Fibroblast of lung (primary cell): ENCODE results near the gene SLC7A5. TPM values are rescaled to one million over a fixed set of nuclear protein-coding genes. Genes with fewer than 3 reads are reported as not detected.
"Not testable (repeated sequence)": the region's sequence is repeated elsewhere in the genome, so short reads cannot be mapped to it uniquely, and the experiment has no call there.

Experiments used
- DNase-seq, 2 donors: peaks; one replicate each; pipeline versions ENCODE4 v3.0.0 to v3.0.0-alpha.2; 2010; ENCODE audit warnings: low read depth in 2 of 2
- H2AFZ ChIP-seq: 2 replicates; pipeline ENCODE4 v1.5.1; 2012; ENCODE audit warnings: low read length, control low read depth, inconsistent platforms
- H3K27ac ChIP-seq: 2 replicates; pipeline ENCODE4 v1.5.1; 2011; ENCODE audit warnings: low read length, control low read depth; ENCODE audit not compliant: insufficient read depth
- H3K27me3 ChIP-seq: 2 replicates; pipeline ENCODE4 v1.5.1; 2011; ENCODE audit warnings: mild to moderate bottlenecking, low read length; ENCODE audit not compliant: control insufficient read depth, insufficient read depth
- H3K36me3 ChIP-seq: 2 replicates; pipeline ENCODE4 v1.5.1; 2011; ENCODE audit warnings: low read length; ENCODE audit not compliant: control insufficient read depth, insufficient read depth
- H3K4me1 ChIP-seq: 2 replicates; pipeline ENCODE4 v1.5.1; 2011; ENCODE audit warnings: low read length; ENCODE audit not compliant: control insufficient read depth, insufficient read depth; ENCODE audit errors: extremely low read depth
- H3K4me2 ChIP-seq: 2 replicates; pipeline ENCODE4 v1.5.1; 2011; ENCODE audit warnings: low read length, control low read depth; ENCODE audit not compliant: insufficient read depth; ENCODE audit errors: extremely low read depth
- H3K4me3 ChIP-seq, 4 experiments: fragments of 200-600 bp in 1 of 4; sonication (generic) in 1 of 4; replicated peaks in 1 of 4; 2 replicates each; pipeline ENCODE4 v1.5.1; 2011 to 2016; ENCODE audit warnings: low read length in 4 of 4, low read depth in 3 of 4, mild to moderate bottlenecking in 3 of 4, control low read depth in 2 of 4, inconsistent platforms in 1 of 4, mixed read lengths in 1 of 4; ENCODE audit not compliant: insufficient read depth in 1 of 4; ENCODE audit errors: control extremely low read depth in 1 of 4
- H3K79me2 ChIP-seq: 2 replicates; pipeline ENCODE4 v1.5.1; 2012; ENCODE audit warnings: mild to moderate bottlenecking, low read length, inconsistent platforms; ENCODE audit not compliant: control insufficient read depth, insufficient read depth
- H3K9ac ChIP-seq: 2 replicates; pipeline ENCODE4 v1.5.1; 2011; ENCODE audit warnings: mild to moderate bottlenecking, low read length, control low read depth; ENCODE audit not compliant: insufficient read depth
- H3K9me3 ChIP-seq: 2 replicates; pipeline ENCODE4 v1.5.1; 2012; ENCODE audit warnings: low read depth, low read length; ENCODE audit not compliant: control insufficient read depth, insufficient read depth
- H4K20me1 ChIP-seq: 2 replicates; pipeline ENCODE4 v1.5.1; 2011; ENCODE audit warnings: low read length; ENCODE audit not compliant: control insufficient read depth, insufficient read depth; ENCODE audit errors: extremely low read depth
- EZH2 ChIP-seq: IDR thresholded peaks from 2 replicates; pipeline ENCODE4 v1.5.1; 2012; ENCODE audit warnings: low read length, control low read depth, mild to moderate bottlenecking; ENCODE audit errors: missing control alignments
- polyA plus RNA-seq, 2 donors: library from polyadenylated mRNA; depleted of rRNA in 1 of 2; stranded (reverse) in 1 of 2; unstranded in 1 of 2; fragments of >200 nt; gene quantifications; 2 replicates each; pipeline ENCODE4 v1.2.1, GENCODE V29; 2011 to 2012; ENCODE audit warnings: missing spikeins in 1 of 2
- total RNA-seq: library from RNA; depleted of rRNA; stranded (reverse); fragments of >200 nt; gene quantifications from 2 replicates; pipeline ENCODE4 v1.2.1, GENCODE V29; 2014
- TF ChIP-seq, protein P1 (sequence below), 2 donors: IDR thresholded peaks in 1 of 2; conservative IDR thresholded peaks in 1 of 2; 1 replicate in 1 of 2; 2 replicates in 1 of 2; pipeline ENCODE4 v1.5.1; 2011 to 2012; ENCODE audit warnings: low read length in 2 of 2, control low read depth in 1 of 2, inconsistent platforms in 1 of 2, low read depth in 1 of 2, mild to moderate bottlenecking in 1 of 2

Gene SLC7A5
- total and polyA plus RNA-seq, 2 donors (not counting 1 experiment from before 2014, with no cell fraction given), result 5.2 to 38.3 TPM

DNA sequence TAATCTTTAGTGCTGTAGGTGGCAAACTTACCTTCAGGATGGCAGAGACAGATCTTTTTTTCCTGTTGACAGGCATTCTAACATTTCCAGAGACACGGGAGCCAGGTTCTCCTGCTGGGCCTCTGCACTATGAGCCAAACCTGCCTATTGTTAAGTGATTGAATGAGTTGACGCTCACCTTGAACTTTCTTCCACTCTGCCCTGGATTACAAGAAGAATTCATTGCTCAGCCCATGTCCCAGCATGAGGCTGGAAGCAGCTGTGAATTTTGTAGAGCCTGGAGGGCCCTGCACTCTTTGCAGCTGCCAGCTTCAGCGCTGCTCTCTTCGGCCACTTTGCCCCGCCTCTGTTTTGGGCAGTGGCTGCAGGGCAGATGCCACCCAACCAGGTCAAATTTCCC lies 9.4 kb upstream of the SLC7A5 start:
- H3K4me1 ChIP-seq, result no peaks in the 10 kb centered on the region
- H2AFZ ChIP-seq, result no peak overlapping the region
- H4K20me1 ChIP-seq, result no peaks in the 10 kb centered on the region
- H3K9ac ChIP-seq, result no peak overlapping the region
- H3K9me3 ChIP-seq, result no peaks in the 10 kb centered on the region
- no peak overlapping the region for H3K27ac ChIP-seq
- no peak overlapping the region for H3K4me2 ChIP-seq
- H3K4me3 ChIP-seq, result no peak overlapping the region
- H3K27me3 ChIP-seq, result peaks cover 10% of the 10 kb centered on the region
- H3K36me3 ChIP-seq, result no peaks in the 10 kb centered on the region
- no peak for DNase-seq
- TF ChIP-seq EZH2, result no peak
- TF ChIP-seq, protein P1, sequence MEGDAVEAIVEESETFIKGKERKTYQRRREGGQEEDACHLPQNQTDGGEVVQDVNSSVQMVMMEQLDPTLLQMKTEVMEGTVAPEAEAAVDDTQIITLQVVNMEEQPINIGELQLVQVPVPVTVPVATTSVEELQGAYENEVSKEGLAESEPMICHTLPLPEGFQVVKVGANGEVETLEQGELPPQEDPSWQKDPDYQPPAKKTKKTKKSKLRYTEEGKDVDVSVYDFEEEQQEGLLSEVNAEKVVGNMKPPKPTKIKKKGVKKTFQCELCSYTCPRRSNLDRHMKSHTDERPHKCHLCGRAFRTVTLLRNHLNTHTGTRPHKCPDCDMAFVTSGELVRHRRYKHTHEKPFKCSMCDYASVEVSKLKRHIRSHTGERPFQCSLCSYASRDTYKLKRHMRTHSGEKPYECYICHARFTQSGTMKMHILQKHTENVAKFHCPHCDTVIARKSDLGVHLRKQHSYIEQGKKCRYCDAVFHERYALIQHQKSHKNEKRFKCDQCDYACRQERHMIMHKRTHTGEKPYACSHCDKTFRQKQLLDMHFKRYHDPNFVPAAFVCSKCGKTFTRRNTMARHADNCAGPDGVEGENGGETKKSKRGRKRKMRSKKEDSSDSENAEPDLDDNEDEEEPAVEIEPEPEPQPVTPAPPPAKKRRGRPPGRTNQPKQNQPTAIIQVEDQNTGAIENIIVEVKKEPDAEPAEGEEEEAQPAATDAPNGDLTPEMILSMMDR (conservative IDR thresholded peaks at IDR 0.05 in 1 of 2, IDR thresholded peaks at IDR 0.05 in 1 of 2; ENCODE audit: low read depth in 1 of 2, low read length in 2 of 2), result no peak
- no peaks in the 10 kb centered on the region for H3K79me2 ChIP-seq

DNA sequence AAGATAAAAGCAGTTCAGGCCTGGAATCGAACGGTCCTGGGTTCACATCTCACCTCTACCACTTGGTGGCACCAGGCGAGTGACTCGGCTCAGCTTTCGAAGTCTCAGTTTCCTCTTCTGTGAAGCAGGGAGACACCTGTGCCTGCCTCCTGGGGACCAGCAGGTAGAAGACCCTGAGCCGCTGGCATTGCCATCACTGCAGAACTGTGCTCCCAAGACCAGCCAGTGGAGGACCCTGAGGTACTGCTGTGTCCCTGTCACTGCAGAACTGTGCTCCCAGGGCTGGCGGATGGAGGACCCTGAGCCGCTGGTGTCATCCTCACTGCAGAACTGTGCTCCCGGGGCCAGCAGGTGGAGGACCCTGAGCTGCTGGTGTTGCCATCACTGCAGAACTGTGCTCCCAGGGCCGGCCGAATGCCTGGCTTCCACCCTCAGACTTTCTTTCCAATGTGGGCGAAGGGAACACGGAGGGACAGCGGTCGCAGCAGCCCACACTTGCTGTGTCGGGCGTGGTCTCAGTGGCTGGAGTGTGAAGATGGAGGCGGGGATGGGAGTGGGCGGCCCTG lies 8.7 kb upstream of the SLC7A5 start:
- no peak for DNase-seq
- Histone ChIP-seq H4K20me1 (no peaks in the 10 kb centered on the region), H3K9me3 (no peaks in the 10 kb centered on the region), H3K79me2 (no peaks in the 10 kb centered on the region), H3K4me2 (no peak overlapping the region), H3K9ac (no peak overlapping the region), H2AFZ (no peak overlapping the region), H3K27me3 (peaks cover 10% of the 10 kb centered on the region), H3K4me1 (no peaks in the 10 kb centered on the region), H3K27ac (no peak overlapping the region), H3K36me3 (no peaks in the 10 kb centered on the region), H3K4me3 (no peak overlapping the region)
- TF ChIP-seq EZH2, result no peak
- TF ChIP-seq, protein P1 (conservative IDR thresholded peaks at IDR 0.05 in 1 of 2, IDR thresholded peaks at IDR 0.05 in 1 of 2; ENCODE audit: low read depth in 1 of 2, low read length in 2 of 2), result peak in 1 of 2 donors; percentile 24

DNA sequence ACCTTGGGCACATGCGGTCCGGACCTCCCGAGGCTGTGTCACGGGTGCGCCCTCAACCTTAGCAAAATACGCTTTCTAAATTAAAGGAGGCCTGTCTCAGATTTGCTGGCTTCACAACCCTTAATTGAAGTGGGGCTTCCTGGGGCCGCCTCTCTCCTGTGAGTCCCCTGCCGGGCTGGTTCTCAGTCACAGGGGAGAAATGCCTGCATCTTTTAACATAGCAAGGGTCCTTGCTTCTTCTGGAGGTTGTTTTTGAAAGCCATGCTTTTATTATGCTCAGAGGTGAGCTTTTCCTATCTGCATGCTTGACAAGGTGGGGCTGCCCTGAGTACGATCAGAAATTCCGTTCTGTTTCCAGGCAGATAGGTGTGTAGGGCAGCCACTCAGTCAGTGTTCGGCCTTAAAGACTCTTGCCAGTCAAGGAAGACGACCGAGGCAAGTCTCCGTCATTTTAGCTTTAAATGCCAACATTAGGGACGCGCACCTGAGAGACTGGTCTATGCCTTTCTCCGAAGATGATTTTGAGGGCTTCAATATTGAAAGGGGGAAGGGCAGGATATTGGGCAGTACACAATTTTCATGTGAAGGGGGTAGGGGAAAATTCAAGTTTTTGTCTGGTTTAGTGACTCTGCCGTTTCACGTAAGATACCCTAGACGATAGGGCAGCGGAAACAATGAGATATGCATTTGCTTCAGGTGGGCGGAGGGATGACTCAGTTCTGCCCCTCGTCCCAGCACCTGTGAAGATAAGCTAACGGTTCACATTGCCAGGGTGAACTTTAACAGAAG lies 5.5 kb upstream of the SLC7A5 start:
- Histone ChIP-seq H3K9ac (no peak overlapping the region), H3K79me2 (no peaks in the 10 kb centered on the region), H3K27ac (no peak overlapping the region), H2AFZ (no peak overlapping the region), H4K20me1 (no peaks in the 10 kb centered on the region), H3K36me3 (no peaks in the 10 kb centered on the region), H3K4me3 (no peak overlapping the region), H3K4me2 (no peak overlapping the region), H3K4me1 (peaks cover 3% of the 10 kb centered on the region), H3K27me3 (peaks cover 7% of the 10 kb centered on the region), H3K9me3 (no peaks in the 10 kb centered on the region)
- DNase-seq, result no peak
- peak; percentile 18 for TF ChIP-seq EZH2
- TF ChIP-seq, protein P1 (conservative IDR thresholded peaks at IDR 0.05 in 1 of 2, IDR thresholded peaks at IDR 0.05 in 1 of 2; ENCODE audit: low read depth in 1 of 2, low read length in 2 of 2), result no peak

DNA sequence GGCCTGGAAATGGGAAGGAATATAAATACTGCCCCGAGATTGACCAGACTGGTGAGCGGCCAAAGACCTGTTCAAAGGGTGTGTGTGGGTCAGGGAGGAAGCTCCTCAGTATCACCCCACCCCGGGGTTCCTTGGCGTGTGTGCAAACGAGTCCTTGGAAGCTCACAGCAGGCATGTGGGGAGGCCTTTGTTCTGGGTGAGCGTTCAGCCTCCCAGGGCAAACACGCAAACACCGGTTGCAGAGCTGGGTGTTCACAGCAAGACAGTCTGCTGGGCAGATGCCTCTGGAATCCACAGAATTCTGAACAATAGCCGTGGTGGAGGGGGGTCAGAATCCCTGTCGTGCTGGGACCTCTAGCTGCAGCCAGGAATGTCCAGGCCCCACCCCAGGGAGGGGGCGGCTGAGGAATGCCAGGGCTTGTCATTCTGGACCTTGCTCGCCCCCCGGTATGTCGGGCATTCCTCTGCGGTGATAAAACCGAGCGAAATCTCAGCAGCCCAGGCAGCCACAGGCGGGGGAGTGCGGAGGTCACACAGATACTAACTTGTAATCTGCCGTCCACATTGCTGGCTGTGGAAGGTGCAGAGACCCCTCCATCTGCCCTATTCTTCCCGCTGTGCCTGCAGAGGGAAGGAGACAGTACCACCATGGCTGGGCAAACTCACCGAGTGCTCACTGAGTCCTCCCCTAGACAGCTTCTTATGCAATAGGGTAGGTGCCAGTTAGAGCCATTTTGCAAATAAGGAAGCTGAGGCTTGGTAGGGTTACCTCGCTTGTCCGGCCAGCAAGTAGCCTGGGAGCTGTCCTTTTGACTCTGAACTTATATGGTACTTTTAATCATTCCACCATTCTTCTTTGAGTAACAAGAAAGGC lies 1.3 kb upstream of the SLC7A5 start:
- not testable (repeated sequence) for H3K4me1 ChIP-seq, H3K36me3 ChIP-seq, H3K9ac ChIP-seq, H4K20me1 ChIP-seq, H3K27me3 ChIP-seq, H3K4me2 ChIP-seq, H3K9me3 ChIP-seq, H3K27ac ChIP-seq, H3K4me3 ChIP-seq, H2AFZ ChIP-seq, H3K79me2 ChIP-seq
- DNase-seq, result peak in 1 of 2 donors; percentile 97
